Measurements from ENCODE around the gene HNRNPAB.

GRCh38 chr5:178216088-178216534 lies 11.8 kb downstream of the HNRNPAB start:
- TF ChIP-seq POLR2A (IDR thresholded peaks at IDR 0.05; ENCODE audit: low read depth, low read length) (no peak), GATA2 (IDR thresholded peaks at IDR 0.05; ENCODE audit: insufficient read depth, insufficient read length, low read depth, low read length) (no peak), EZH2 (IDR thresholded peaks at IDR 0.05; ENCODE audit: borderline replicate concordance, low read depth, low read length, severe bottlenecking) (no peak), CTCF (IDR thresholded peaks at IDR 0.05; ENCODE audit: extremely low read depth in 1 of 2, insufficient read depth in 1 of 2, low read depth in 1 of 2, low read length in 2 of 2) (no peak), POLR2AphosphoS5 (IDR thresholded peaks at IDR 0.05; ENCODE audit: insufficient read depth, low read depth, low read length) (no peak), JUN (IDR thresholded peaks at IDR 0.05; ENCODE audit: borderline replicate concordance, insufficient read depth, insufficient read length, low read depth) (no peak)
